ENCODE data around the gene CLMN. TPM values are rescaled to one million over a fixed set of nuclear protein-coding genes. Genes with fewer than 3 reads are reported as not detected.

The CLMN gene
- 0.17 and 0.30 TPM in 2 replicates for total RNA-seq

GRCh38 chr14:95319312-95320077, at the start of gene CLMN:
Gene CLMN, minus strand, starts transcription at chr14:95319908. Its CDS starts 116 bp downstream, at chr14:95319792.

GRCh38 chr14:95157327-95158189, 162.2 kb downstream of the CLMN start, which contains the start of gene DICER1:
Gene DICER1, minus strand, starts transcription at chr14:95157529. Its CDS starts 24,071 bp downstream, at chr14:95133458.

Other genes with a start within 250 kb of the CLMN start
- 10.1 and 13.1 TPM in 2 replicates for gene DICER1, start 162.4 kb downstream of the CLMN start, total RNA-seq
- gene SYNE3, start 196.7 kb upstream of the CLMN start, total RNA-seq, result 7.6 and 7.9 TPM in 2 replicates
- gene GLRX5, start 215.1 kb upstream of the CLMN start, total RNA-seq, result 56.0 and 62.5 TPM in 2 replicates